ENCODE measurements around the gene PLA2R1. TPM values are rescaled to one million over a fixed set of nuclear protein-coding genes. Genes with fewer than 3 reads are reported as not detected.
"Not testable (repeated sequence)": the region's sequence is repeated elsewhere in the genome, so short reads cannot be mapped to it uniquely, and the experiment has no call there.

PLA2R1 gene
- polyA plus RNA-seq, 4 donors: 3.3 to 24.6 (median 4.3) TPM

GRCh38 chr2:159982270-159982669, 80.1 kb downstream of the PLA2R1 start:
- WGBS, 3 donors: 29 to 38% (median 38%) methylated on average over 3 of the region's 3 CpGs
- Histone ChIP-seq H3K4me1 (ENCODE audit: control insufficient read depth in 3 of 3, insufficient read depth in 2 of 3, low read depth in 1 of 3, low read length in 2 of 3) (no peaks in the 10 kb centered on the region), H3K36me3 (ENCODE audit: control insufficient read depth in 3 of 3, insufficient read depth in 2 of 3, low read depth in 1 of 3, low read length in 3 of 3) (peaks cover 3 to 22% (median 7%) of the 10 kb centered on the region in 3 donors), H3K9me3 (ENCODE audit: control insufficient read depth in 2 of 2, insufficient read depth in 1 of 2, low read depth in 1 of 2, low read length in 1 of 2) (peaks cover 0 to 8% of the 10 kb centered on the region in 2 donors), H3K27me3 (ENCODE audit: control insufficient read depth in 3 of 3, insufficient read depth in 3 of 3, low read length in 3 of 3) (no peaks in the 10 kb centered on the region), H3K4me3 (ENCODE audit: low read depth in 1 of 3, low read length in 3 of 3) (no peak overlapping the region), H3K27ac (ENCODE audit: low read depth in 1 of 3, low read length in 2 of 3) (no peak overlapping the region)
- DNase-seq (no peak), FAIRE-seq (no peak)

GRCh38 chr2:159976527-159977160, 85.8 kb downstream of the PLA2R1 start:
- H3K36me3 ChIP-seq (ENCODE audit: control insufficient read depth in 3 of 3, insufficient read depth in 2 of 3, low read depth in 1 of 3, low read length in 3 of 3): peaks cover 0 to 5% (median 3%) of the 10 kb centered on the region in 3 donors
- DNase-seq (no peak), FAIRE-seq (no peak)
- no peaks in the 10 kb centered on the region for H3K27me3 ChIP-seq (ENCODE audit: control insufficient read depth in 3 of 3, insufficient read depth in 3 of 3, low read length in 3 of 3)
- no peaks in the 10 kb centered on the region for H3K9me3 ChIP-seq (ENCODE audit: control insufficient read depth in 2 of 2, insufficient read depth in 1 of 2, low read depth in 1 of 2, low read length in 1 of 2)
- H3K4me3 ChIP-seq (ENCODE audit: low read depth in 1 of 3, low read length in 3 of 3): no peak overlapping the region
- no peak overlapping the region for H3K27ac ChIP-seq (ENCODE audit: low read depth in 1 of 3, low read length in 2 of 3)
- WGBS, 3 donors: 76 to 80% (median 77%) methylated on average over 5 of the region's 5 CpGs
- H3K4me1 ChIP-seq (ENCODE audit: control insufficient read depth in 3 of 3, insufficient read depth in 2 of 3, low read depth in 1 of 3, low read length in 2 of 3): no peaks in the 10 kb centered on the region

GRCh38 chr2:159973325-159973724, 89.1 kb downstream of the PLA2R1 start:
- H3K4me1 ChIP-seq (ENCODE audit: control insufficient read depth in 3 of 3, insufficient read depth in 2 of 3, low read depth in 1 of 3, low read length in 2 of 3): no peaks in the 10 kb centered on the region
- no peaks in the 10 kb centered on the region for H3K9me3 ChIP-seq (ENCODE audit: control insufficient read depth in 2 of 2, insufficient read depth in 1 of 2, low read depth in 1 of 2, low read length in 1 of 2)
- H3K36me3 ChIP-seq (ENCODE audit: control insufficient read depth in 3 of 3, insufficient read depth in 2 of 3, low read depth in 1 of 3, low read length in 3 of 3): peaks cover 0 to 4% (median 0%) of the 10 kb centered on the region in 3 donors
- FAIRE-seq: no peak
- DNase-seq: no peak
- no peak overlapping the region for H3K4me3 ChIP-seq (ENCODE audit: low read depth in 1 of 3, low read length in 3 of 3)
- H3K27ac ChIP-seq (ENCODE audit: low read depth in 1 of 3, low read length in 2 of 3): no peak overlapping the region
- 90 to 95% (median 94%) methylated on average over 1 of the region's 1 CpG for WGBS, 3 donors
- H3K27me3 ChIP-seq (ENCODE audit: control insufficient read depth in 3 of 3, insufficient read depth in 3 of 3, low read length in 3 of 3): no peaks in the 10 kb centered on the region

GRCh38 chr2:159971365-159972152, 90.9 kb downstream of the PLA2R1 start:
- Histone ChIP-seq H3K36me3 (ENCODE audit: control insufficient read depth in 3 of 3, insufficient read depth in 2 of 3, low read depth in 1 of 3, low read length in 3 of 3) (peaks cover 0 to 7% (median 0%) of the 10 kb centered on the region in 3 donors), H3K27ac (ENCODE audit: low read depth in 1 of 3, low read length in 2 of 3) (no peak overlapping the region), H3K9me3 (ENCODE audit: control insufficient read depth in 2 of 2, insufficient read depth in 1 of 2, low read depth in 1 of 2, low read length in 1 of 2) (no peaks in the 10 kb centered on the region), H3K4me3 (ENCODE audit: low read depth in 1 of 3, low read length in 3 of 3) (no peak overlapping the region), H3K4me1 (ENCODE audit: control insufficient read depth in 3 of 3, insufficient read depth in 2 of 3, low read depth in 1 of 3, low read length in 2 of 3) (no peaks in the 10 kb centered on the region), H3K27me3 (ENCODE audit: control insufficient read depth in 3 of 3, insufficient read depth in 3 of 3, low read length in 3 of 3) (no peaks in the 10 kb centered on the region)
- 87 to 90% (median 87%) methylated on average over 7 of the region's 7 CpGs for WGBS, 3 donors
- DNase-seq: no peak
- no peak for FAIRE-seq

- WGBS, 3 donors: 92 to 100% (median 96%) methylated on average over 1 of the region's 1 CpG
- H3K9me3 ChIP-seq (ENCODE audit: control insufficient read depth in 2 of 2, insufficient read depth in 1 of 2, low read depth in 1 of 2, low read length in 1 of 2): not testable (repeated sequence)
Measured at GRCh38 chr2:159970548-159970947, 91.9 kb downstream of the PLA2R1 start.

GRCh38 chr2:159968279-159968900, 94.0 kb downstream of the PLA2R1 start:
- Histone ChIP-seq H3K4me1 (ENCODE audit: control insufficient read depth in 3 of 3, insufficient read depth in 2 of 3, low read depth in 1 of 3, low read length in 2 of 3) (no peaks in the 10 kb centered on the region), H3K27me3 (ENCODE audit: control insufficient read depth in 3 of 3, insufficient read depth in 3 of 3, low read length in 3 of 3) (no peaks in the 10 kb centered on the region), H3K36me3 (ENCODE audit: control insufficient read depth in 3 of 3, insufficient read depth in 2 of 3, low read depth in 1 of 3, low read length in 3 of 3) (peaks cover 0 to 10% (median 5%) of the 10 kb centered on the region in 3 donors), H3K27ac (ENCODE audit: low read depth in 1 of 3, low read length in 2 of 3) (no peak overlapping the region), H3K9me3 (ENCODE audit: control insufficient read depth in 2 of 2, insufficient read depth in 1 of 2, low read depth in 1 of 2, low read length in 1 of 2) (no peaks in the 10 kb centered on the region), H3K4me3 (ENCODE audit: low read depth in 1 of 3, low read length in 3 of 3) (no peak overlapping the region)
- peak; percentile 17 to 29 for DNase-seq
- WGBS, 3 donors: 14 to 37% (median 30%) methylated on average over 2 of the region's 2 CpGs
- FAIRE-seq: no peak

More at GRCh38 chr2:159970548-159970947, 91.9 kb downstream of the PLA2R1 start:
- H3K36me3 ChIP-seq (ENCODE audit: control insufficient read depth in 3 of 3, insufficient read depth in 2 of 3, low read depth in 1 of 3, low read length in 3 of 3); DNase-seq; H3K27ac ChIP-seq (ENCODE audit: low read depth in 1 of 3, low read length in 2 of 3); FAIRE-seq; H3K4me1 ChIP-seq (ENCODE audit: control insufficient read depth in 3 of 3, insufficient read depth in 2 of 3, low read depth in 1 of 3, low read length in 2 of 3); H3K27me3 ChIP-seq (ENCODE audit: control insufficient read depth in 3 of 3, insufficient read depth in 3 of 3, low read length in 3 of 3); H3K4me3 ChIP-seq (ENCODE audit: low read depth in 1 of 3, low read length in 3 of 3): not testable (repeated sequence)

GRCh38 chr2:159963700-159964099, 98.7 kb downstream of the PLA2R1 start:
- H3K27ac ChIP-seq (ENCODE audit: low read depth in 1 of 3, low read length in 2 of 3): no peak overlapping the region
- no peaks in the 10 kb centered on the region for H3K9me3 ChIP-seq (ENCODE audit: control insufficient read depth in 2 of 2, insufficient read depth in 1 of 2, low read depth in 1 of 2, low read length in 1 of 2)
- DNase-seq (no peak), FAIRE-seq (no peak)
- 87 to 96% (median 89%) methylated on average over 7 of the region's 7 CpGs for WGBS, 3 donors
- H3K4me3 ChIP-seq (ENCODE audit: low read depth in 1 of 3, low read length in 3 of 3): no peak overlapping the region
- H3K27me3 ChIP-seq (ENCODE audit: control insufficient read depth in 3 of 3, insufficient read depth in 3 of 3, low read length in 3 of 3): no peaks in the 10 kb centered on the region
- H3K36me3 ChIP-seq (ENCODE audit: control insufficient read depth in 3 of 3, insufficient read depth in 2 of 3, low read depth in 1 of 3, low read length in 3 of 3): peaks cover 0 to 10% (median 9%) of the 10 kb centered on the region in 3 donors
- H3K4me1 ChIP-seq (ENCODE audit: control insufficient read depth in 3 of 3, insufficient read depth in 2 of 3, low read depth in 1 of 3, low read length in 2 of 3): no peaks in the 10 kb centered on the region

GRCh38 chr2:159962513-159962912, 99.9 kb downstream of the PLA2R1 start:
- H3K4me1 ChIP-seq (ENCODE audit: control insufficient read depth in 3 of 3, insufficient read depth in 2 of 3, low read depth in 1 of 3, low read length in 2 of 3); H3K27me3 ChIP-seq (ENCODE audit: control insufficient read depth in 3 of 3, insufficient read depth in 3 of 3, low read length in 3 of 3); H3K4me3 ChIP-seq (ENCODE audit: low read depth in 1 of 3, low read length in 3 of 3); H3K27ac ChIP-seq (ENCODE audit: low read depth in 1 of 3, low read length in 2 of 3); DNase-seq; H3K9me3 ChIP-seq (ENCODE audit: control insufficient read depth in 2 of 2, insufficient read depth in 1 of 2, low read depth in 1 of 2, low read length in 1 of 2); FAIRE-seq: not testable (repeated sequence)
- H3K36me3 ChIP-seq (ENCODE audit: control insufficient read depth in 3 of 3, insufficient read depth in 2 of 3, low read depth in 1 of 3, low read length in 3 of 3): peaks cover 0 to 13% (median 10%) of the 10 kb centered on the region in 3 donors
